Measurements from ENCODE around the gene KLHDC9.

Gene KLHDC9

GRCh38 chr1:161084597-161084988 lies 13.6 kb upstream of the KLHDC9 start:
- 100% methylated on average over 1 of the region's 1 CpG for whole genome bisulfite sequencing
- H2AK5ac ChIP-seq (ENCODE audit: low read length, severe bottlenecking) = no peak overlapping the region

GRCh38 chr1:161085165-161085564 lies 13.0 kb upstream of the KLHDC9 start:
- H3K36me3 ChIP-seq (ENCODE audit: control insufficient read depth in 1 of 2, insufficient read depth in 2 of 2, low read depth in 1 of 2, low read length in 2 of 2) = no peaks in the 10 kb centered on the region
- peaks cover 27% of the 10 kb centered on the region for H3K4me1 ChIP-seq (ENCODE audit: control insufficient read depth, insufficient read depth, low read depth, low read length)
- no peak overlapping the region for H2AK5ac ChIP-seq (ENCODE audit: low read length, severe bottlenecking)
- no peaks in the 10 kb centered on the region for H3K9me3 ChIP-seq (ENCODE audit: control insufficient read depth, low read length)
- no peak overlapping the region for H3K14ac ChIP-seq (ENCODE audit: low read length in 2 of 2)
- peak; percentile 51 for DNase-seq
- WGBS = 31% methylated on average over 1 of the region's 2 CpGs
- no peak overlapping the region for H3K27ac ChIP-seq (ENCODE audit: low read length, poor library complexity, severe bottlenecking)
- H3K4me2 ChIP-seq (ENCODE audit: low read length, poor library complexity, severe bottlenecking) = no peak overlapping the region
- peak overlapping the region; percentile 6 for H2BK120ac ChIP-seq (ENCODE audit: low read depth, low read length)
- no peak overlapping the region for H4K91ac ChIP-seq (ENCODE audit: low read length)
- H2BK12ac ChIP-seq (ENCODE audit: low read length in 2 of 2) = peak overlapping the region in 1 of 2 experiments; percentile 33
- no peak overlapping the region for H3K4me3 ChIP-seq (ENCODE audit: insufficient read depth in 1 of 2, low read depth in 1 of 2, low read length in 2 of 2)
- H3K9ac ChIP-seq (ENCODE audit: low read length) = peak overlapping the region; percentile 16
- no peak overlapping the region for H2BK5ac ChIP-seq (ENCODE audit: low read depth, low read length, poor library complexity, severe bottlenecking)
- peak overlapping the region in 1 of 2 experiments; percentile 28 for H3K18ac ChIP-seq (ENCODE audit: low read depth in 1 of 2, low read length in 2 of 2)
- no peak overlapping the region for H2BK15ac ChIP-seq (ENCODE audit: low read depth, poor library complexity, severe bottlenecking)
- no peak overlapping the region for H3K4ac ChIP-seq (ENCODE audit: low read depth in 1 of 2, low read length in 2 of 2)
- no peaks in the 10 kb centered on the region for H3K79me1 ChIP-seq (replicated peaks; ENCODE audit: low read length, poor library complexity, severe bottlenecking)
- H2AFZ ChIP-seq (ENCODE audit: low read depth, low read length) = no peak overlapping the region
- H4K8ac ChIP-seq (ENCODE audit: low read length) = peak overlapping the region; percentile 27
- no peak overlapping the region for H3K23ac ChIP-seq (ENCODE audit: low read length in 2 of 2)
- H3K27me3 ChIP-seq (ENCODE audit: control insufficient read depth in 1 of 2, insufficient read depth in 1 of 2, low read length in 2 of 2) = no peaks in the 10 kb centered on the region

More at GRCh38 chr1:161084597-161084988, 13.6 kb upstream of the KLHDC9 start:
- Histone ChIP-seq H3K23ac (ENCODE audit: low read length in 2 of 2) (no peak overlapping the region), H3K4me1 (ENCODE audit: control insufficient read depth, insufficient read depth, low read depth, low read length) (peaks cover 27% of the 10 kb centered on the region), H2BK120ac (ENCODE audit: low read depth, low read length) (peak overlapping the region; percentile 82), H3K36me3 (ENCODE audit: control insufficient read depth in 1 of 2, insufficient read depth in 2 of 2, low read depth in 1 of 2, low read length in 2 of 2) (no peaks in the 10 kb centered on the region), H2BK12ac (ENCODE audit: low read length in 2 of 2) (no peak overlapping the region), H3K9ac (ENCODE audit: low read length) (no peak overlapping the region), H4K8ac (ENCODE audit: low read length) (no peak overlapping the region), H3K4me3 (ENCODE audit: insufficient read depth in 1 of 2, low read depth in 1 of 2, low read length in 2 of 2) (no peak overlapping the region), H2AFZ (ENCODE audit: low read depth, low read length) (no peak overlapping the region), H3K4me2 (ENCODE audit: low read length, poor library complexity, severe bottlenecking) (no peak overlapping the region), H3K27me3 (ENCODE audit: control insufficient read depth in 1 of 2, insufficient read depth in 1 of 2, low read length in 2 of 2) (no peaks in the 10 kb centered on the region), H3K9me3 (ENCODE audit: control insufficient read depth, low read length) (no peaks in the 10 kb centered on the region), H2BK5ac (ENCODE audit: low read depth, low read length, poor library complexity, severe bottlenecking) (no peak overlapping the region), H2BK15ac (ENCODE audit: low read depth, poor library complexity, severe bottlenecking) (peak overlapping the region; percentile 2), H3K4ac (ENCODE audit: low read depth in 1 of 2, low read length in 2 of 2) (no peak overlapping the region), H3K14ac (ENCODE audit: low read length in 2 of 2) (no peak overlapping the region), H3K27ac (ENCODE audit: low read length, poor library complexity, severe bottlenecking) (no peak overlapping the region), H3K79me1 (replicated peaks; ENCODE audit: low read length, poor library complexity, severe bottlenecking) (no peaks in the 10 kb centered on the region), H4K91ac (ENCODE audit: low read length) (no peak overlapping the region), H3K18ac (ENCODE audit: low read depth in 1 of 2, low read length in 2 of 2) (no peak overlapping the region)
- DNase-seq = no peak

GRCh38 chr1:161086457-161086856 lies 11.7 kb upstream of the KLHDC9 start:
- Histone ChIP-seq H3K4me1 (ENCODE audit: control insufficient read depth, insufficient read depth, low read depth, low read length) (peaks cover 26% of the 10 kb centered on the region), H4K8ac (ENCODE audit: low read length) (no peak overlapping the region), H3K9me3 (ENCODE audit: control insufficient read depth, low read length) (no peaks in the 10 kb centered on the region), H3K79me1 (replicated peaks; ENCODE audit: low read length, poor library complexity, severe bottlenecking) (no peaks in the 10 kb centered on the region), H3K4me2 (ENCODE audit: low read length, poor library complexity, severe bottlenecking) (no peak overlapping the region), H3K23ac (ENCODE audit: low read length in 2 of 2) (no peak overlapping the region), H2BK5ac (ENCODE audit: low read depth, low read length, poor library complexity, severe bottlenecking) (no peak overlapping the region), H2AFZ (ENCODE audit: low read depth, low read length) (no peak overlapping the region), H3K18ac (ENCODE audit: low read depth in 1 of 2, low read length in 2 of 2) (no peak overlapping the region), H2BK15ac (ENCODE audit: low read depth, poor library complexity, severe bottlenecking) (no peak overlapping the region), H2AK5ac (ENCODE audit: low read length, severe bottlenecking) (no peak overlapping the region), H3K4ac (ENCODE audit: low read depth in 1 of 2, low read length in 2 of 2) (peak overlapping the region in 1 of 2 experiments; percentile 13), H3K27me3 (ENCODE audit: control insufficient read depth in 1 of 2, insufficient read depth in 1 of 2, low read length in 2 of 2) (no peaks in the 10 kb centered on the region), H3K9ac (ENCODE audit: low read length) (no peak overlapping the region), H2BK12ac (ENCODE audit: low read length in 2 of 2) (no peak overlapping the region), H3K14ac (ENCODE audit: low read length in 2 of 2) (no peak overlapping the region), H3K4me3 (ENCODE audit: insufficient read depth in 1 of 2, low read depth in 1 of 2, low read length in 2 of 2) (no peak overlapping the region), H3K27ac (ENCODE audit: low read length, poor library complexity, severe bottlenecking) (no peak overlapping the region), H3K36me3 (ENCODE audit: control insufficient read depth in 1 of 2, insufficient read depth in 2 of 2, low read depth in 1 of 2, low read length in 2 of 2) (no peaks in the 10 kb centered on the region), H4K91ac (ENCODE audit: low read length) (no peak overlapping the region), H2BK120ac (ENCODE audit: low read depth, low read length) (no peak overlapping the region)
- no peak for DNase-seq
- WGBS = 69% methylated on average over 4 of the region's 4 CpGs

GRCh38 chr1:161088587-161089110 lies 9.5 kb upstream of the KLHDC9 start:
- Histone ChIP-seq H3K4me2 (ENCODE audit: low read length, poor library complexity, severe bottlenecking) (no peak overlapping the region), H2AFZ (ENCODE audit: low read depth, low read length) (no peak overlapping the region), H3K4ac (ENCODE audit: low read depth in 1 of 2, low read length in 2 of 2) (no peak overlapping the region), H3K36me3 (ENCODE audit: control insufficient read depth in 1 of 2, insufficient read depth in 2 of 2, low read depth in 1 of 2, low read length in 2 of 2) (no peaks in the 10 kb centered on the region), H4K91ac (ENCODE audit: low read length) (no peak overlapping the region), H4K8ac (ENCODE audit: low read length) (no peak overlapping the region), H3K23ac (ENCODE audit: low read length in 2 of 2) (no peak overlapping the region), H2AK5ac (ENCODE audit: low read length, severe bottlenecking) (no peak overlapping the region), H3K27me3 (ENCODE audit: control insufficient read depth in 1 of 2, insufficient read depth in 1 of 2, low read length in 2 of 2) (no peaks in the 10 kb centered on the region), H2BK12ac (ENCODE audit: low read length in 2 of 2) (no peak overlapping the region), H3K9me3 (ENCODE audit: control insufficient read depth, low read length) (no peaks in the 10 kb centered on the region), H3K14ac (ENCODE audit: low read length in 2 of 2) (no peak overlapping the region), H3K9ac (ENCODE audit: low read length) (peak overlapping the region; percentile 43), H2BK15ac (ENCODE audit: low read depth, poor library complexity, severe bottlenecking) (no peak overlapping the region), H2BK5ac (ENCODE audit: low read depth, low read length, poor library complexity, severe bottlenecking) (no peak overlapping the region), H3K4me1 (ENCODE audit: control insufficient read depth, insufficient read depth, low read depth, low read length) (peaks cover 24% of the 10 kb centered on the region), H2BK120ac (ENCODE audit: low read depth, low read length) (no peak overlapping the region), H3K18ac (ENCODE audit: low read depth in 1 of 2, low read length in 2 of 2) (no peak overlapping the region), H3K4me3 (ENCODE audit: insufficient read depth in 1 of 2, low read depth in 1 of 2, low read length in 2 of 2) (no peak overlapping the region), H3K79me1 (replicated peaks; ENCODE audit: low read length, poor library complexity, severe bottlenecking) (no peaks in the 10 kb centered on the region), H3K27ac (ENCODE audit: low read length, poor library complexity, severe bottlenecking) (no peak overlapping the region)
- DNase-seq = no peak
- 62% methylated on average over 3 of the region's 3 CpGs for WGBS
